ENCODE data around the gene TBX1. TPM values are rescaled to one million over a fixed set of nuclear protein-coding genes. Genes with fewer than 3 reads are reported as not detected.
A peak's percentile ranks its signal among the peaks of the same experiment; 100 is the strongest.
"Not testable (repeated sequence)": the region's sequence is repeated elsewhere in the genome, so short reads cannot be mapped to it uniquely, and the experiment has no call there.

TBX1 gene
- total RNA-seq, 1 experiment from 2014 or later: 6.7 TPM

GRCh38 chr22:19783586-19784383, 23.2 kb downstream of the TBX1 start:
- DNase-seq: no peak
- no peak overlapping the region for H3K4me3 ChIP-seq (ENCODE audit: insufficient read depth, low read depth, low read length)
- H3K36me3 ChIP-seq (replicated peaks; ENCODE audit: control insufficient read depth, insufficient read depth, low read length): no peaks in the 10 kb centered on the region
- H3K27me3 ChIP-seq (ENCODE audit: control insufficient read depth, insufficient read depth, low read length): no peaks in the 10 kb centered on the region

- Histone ChIP-seq H3K36me3 (replicated peaks; ENCODE audit: control insufficient read depth, insufficient read depth, low read length) (no peaks in the 10 kb centered on the region), H3K27me3 (ENCODE audit: control insufficient read depth, insufficient read depth, low read length) (no peaks in the 10 kb centered on the region), H3K4me3 (ENCODE audit: insufficient read depth, low read depth, low read length) (no peak overlapping the region)
- DNase-seq: peak; percentile 85
These were observed 24.0 kb downstream of the TBX1 start for GRCh38 chr22:19784384-19785175.

- Histone ChIP-seq H3K27me3 (ENCODE audit: control insufficient read depth, insufficient read depth, low read length) (no peaks in the 10 kb centered on the region), H3K36me3 (replicated peaks; ENCODE audit: control insufficient read depth, insufficient read depth, low read length) (no peaks in the 10 kb centered on the region), H3K4me3 (ENCODE audit: insufficient read depth, low read depth, low read length) (no peak overlapping the region)
- no peak for DNase-seq
These were observed 25.1 kb downstream of the TBX1 start for GRCh38 chr22:19785461-19786263.

- Histone ChIP-seq H3K4me3 (ENCODE audit: insufficient read depth, low read depth, low read length) (no peak overlapping the region), H3K36me3 (replicated peaks; ENCODE audit: control insufficient read depth, insufficient read depth, low read length) (no peaks in the 10 kb centered on the region), H3K27me3 (ENCODE audit: control insufficient read depth, insufficient read depth, low read length) (no peaks in the 10 kb centered on the region)
- no peak for DNase-seq
These were observed 25.6 kb downstream of the TBX1 start for GRCh38 chr22:19786264-19786585.

- no peaks in the 10 kb centered on the region for H3K27me3 ChIP-seq (ENCODE audit: control insufficient read depth, insufficient read depth, low read length)
- H3K4me3 ChIP-seq (ENCODE audit: insufficient read depth, low read depth, low read length): no peak overlapping the region
- no peak for DNase-seq
- no peaks in the 10 kb centered on the region for H3K36me3 ChIP-seq (replicated peaks; ENCODE audit: control insufficient read depth, insufficient read depth, low read length)
These were observed 26.6 kb downstream of the TBX1 start for GRCh38 chr22:19786959-19787848.

GRCh38 chr22:19787849-19788141, 27.2 kb downstream of the TBX1 start:
- no peaks in the 10 kb centered on the region for H3K36me3 ChIP-seq (replicated peaks; ENCODE audit: control insufficient read depth, insufficient read depth, low read length)
- H3K27me3 ChIP-seq (ENCODE audit: control insufficient read depth, insufficient read depth, low read length): no peaks in the 10 kb centered on the region
- no peak for DNase-seq
- no peak overlapping the region for H3K4me3 ChIP-seq (ENCODE audit: insufficient read depth, low read depth, low read length)

GRCh38 chr22:19788661-19789225, 28.2 kb downstream of the TBX1 start:
- Histone ChIP-seq H3K27me3 (ENCODE audit: control insufficient read depth, insufficient read depth, low read length) (no peaks in the 10 kb centered on the region), H3K36me3 (replicated peaks; ENCODE audit: control insufficient read depth, insufficient read depth, low read length) (no peaks in the 10 kb centered on the region), H3K4me3 (ENCODE audit: insufficient read depth, low read depth, low read length) (no peak overlapping the region)
- no peak for DNase-seq

GRCh38 chr22:19789406-19789805, 28.8 kb downstream of the TBX1 start:
- Histone ChIP-seq H3K36me3 (replicated peaks; ENCODE audit: control insufficient read depth, insufficient read depth, low read length) (no peaks in the 10 kb centered on the region), H3K4me3 (ENCODE audit: insufficient read depth, low read depth, low read length) (no peak overlapping the region), H3K27me3 (ENCODE audit: control insufficient read depth, insufficient read depth, low read length) (no peaks in the 10 kb centered on the region)
- DNase-seq: no peak

- Histone ChIP-seq H3K27me3 (ENCODE audit: control insufficient read depth, insufficient read depth, low read length) (no peaks in the 10 kb centered on the region), H3K36me3 (replicated peaks; ENCODE audit: control insufficient read depth, insufficient read depth, low read length) (no peaks in the 10 kb centered on the region), H3K4me3 (ENCODE audit: insufficient read depth, low read depth, low read length) (no peak overlapping the region)
- no peak for DNase-seq
These were observed 29.2 kb downstream of the TBX1 start for GRCh38 chr22:19789828-19790227.

- Histone ChIP-seq H3K27me3 (ENCODE audit: control insufficient read depth, insufficient read depth, low read length) (no peaks in the 10 kb centered on the region), H3K36me3 (replicated peaks; ENCODE audit: control insufficient read depth, insufficient read depth, low read length) (no peaks in the 10 kb centered on the region), H3K4me3 (ENCODE audit: insufficient read depth, low read depth, low read length) (no peak overlapping the region)
- no peak for DNase-seq
These were observed 30.7 kb downstream of the TBX1 start for GRCh38 chr22:19791243-19791642.

- Histone ChIP-seq H3K36me3 (replicated peaks; ENCODE audit: control insufficient read depth, insufficient read depth, low read length) (no peaks in the 10 kb centered on the region), H3K4me3 (ENCODE audit: insufficient read depth, low read depth, low read length) (no peak overlapping the region), H3K27me3 (ENCODE audit: control insufficient read depth, insufficient read depth, low read length) (no peaks in the 10 kb centered on the region)
- no peak for DNase-seq
These were observed 31.3 kb downstream of the TBX1 start for GRCh38 chr22:19791894-19792293.

- H3K36me3 ChIP-seq (replicated peaks; ENCODE audit: control insufficient read depth, insufficient read depth, low read length); H3K27me3 ChIP-seq (ENCODE audit: control insufficient read depth, insufficient read depth, low read length); H3K4me3 ChIP-seq (ENCODE audit: insufficient read depth, low read depth, low read length); DNase-seq: not testable (repeated sequence)
These were observed 31.9 kb downstream of the TBX1 start for GRCh38 chr22:19792383-19792896.

GRCh38 chr22:19793161-19793560, 32.6 kb downstream of the TBX1 start:
- H3K4me3 ChIP-seq (ENCODE audit: insufficient read depth, low read depth, low read length): no peak overlapping the region
- no peaks in the 10 kb centered on the region for H3K27me3 ChIP-seq (ENCODE audit: control insufficient read depth, insufficient read depth, low read length)
- no peak for DNase-seq
- no peaks in the 10 kb centered on the region for H3K36me3 ChIP-seq (replicated peaks; ENCODE audit: control insufficient read depth, insufficient read depth, low read length)
